HG03103 (cell line): ENCODE data around the gene RNF181.
"Not testable (repeated sequence)": the region's sequence is repeated elsewhere in the genome, so short reads cannot be mapped to it uniquely, and the experiment has no call there.

Experiments
- ATAC-seq: cut with Tn5 transposase; IDR thresholded peaks from one replicate; pipeline ENCODE4 v1.9.1; 2021; ENCODE audit warnings: low read depth; ENCODE audit not compliant: unreplicated experiment

The RNF181 gene

GRCh38 chr2:85595301-85596025 lies at the start of gene RNF181:
RNF181 (plus strand) TSS chr2:85595745; CDS start chr2:85595764, 19 bp downstream.
- peak; percentile 99 for ATAC-seq

- no peak for ATAC-seq
These were observed 49.7 kb upstream of the RNF181 start for GRCh38 chr2:85545780-85546240.

- ATAC-seq = no peak
These were observed 48.3 kb upstream of the RNF181 start for GRCh38 chr2:85547089-85547858.

- ATAC-seq = no peak
These were observed 47.5 kb upstream of the RNF181 start for GRCh38 chr2:85547859-85548607.

- no peak for ATAC-seq
These were observed 47.0 kb upstream of the RNF181 start for GRCh38 chr2:85548608-85548900.

GRCh38 chr2:85549095-85549494 lies 46.5 kb upstream of the RNF181 start:
- ATAC-seq = no peak

- ATAC-seq = no peak
These were observed 45.7 kb upstream of the RNF181 start for GRCh38 chr2:85549826-85550225.

- ATAC-seq = no peak
These were observed 45.1 kb upstream of the RNF181 start for GRCh38 chr2:85550486-85550885.

GRCh38 chr2:85551698-85552678 lies 43.6 kb upstream of the RNF181 start:
- ATAC-seq = no peak

- ATAC-seq = no peak
These were observed 42.4 kb upstream of the RNF181 start for GRCh38 chr2:85553184-85553583.

- ATAC-seq = no peak
These were observed 40.4 kb upstream of the RNF181 start for GRCh38 chr2:85554980-85555612.

- no peak for ATAC-seq
These were observed 38.4 kb upstream of the RNF181 start for GRCh38 chr2:85557130-85557529.

- no peak for ATAC-seq
These were observed 37.4 kb upstream of the RNF181 start for GRCh38 chr2:85558160-85558559.

- ATAC-seq = not testable (repeated sequence)
These were observed 35.2 kb upstream of the RNF181 start for GRCh38 chr2:85560403-85560726.

GRCh38 chr2:85560812-85561279 lies 34.7 kb upstream of the RNF181 start:
- ATAC-seq = no peak

- ATAC-seq = peak; percentile 86
These were observed 34.0 kb upstream of the RNF181 start, which contains the start of gene GGCX for GRCh38 chr2:85561280-85562212. GGCX (minus strand) TSS chr2:85561493; CDS start chr2:85561428, 65 bp downstream.

- no peak for ATAC-seq
These were observed 31.4 kb upstream of the RNF181 start for GRCh38 chr2:85564144-85564563.

- no peak for ATAC-seq
These were observed 29.3 kb upstream of the RNF181 start for GRCh38 chr2:85566265-85566664.
